HCT116 (cell line): ENCODE results near the gene CFAP119. TPM values are rescaled to one million over a fixed set of nuclear protein-coding genes. Genes with fewer than 3 reads are reported as not detected.

Source experiments
- ATAC-seq: fragments of 200-7000 bp; cut with Tn5 transposase; 2 replicates; pipeline ENCODE4 v1.9.1; 2020; ENCODE audit warnings: mild to moderate bottlenecking, moderate library complexity
- BruUV-seq: library from RNA; stranded (reverse); fragments of 400-500 nt; replicated peaks from 2 replicates; lab custom pipeline; 2021; lab: Mats Ljungman, UMichigan
- CTCF ChIA-PET: fragments of 300-600 bp; sonication (Branson Sonifier 250); formaldehyde crosslinking; loops from one replicate; lab custom pipeline; 2021; ENCODE audit warnings: antibody characterized with exemption; lab: Charles Lee
- POLR2A ChIA-PET: fragments of 300-600, 350-600 bp; sonication (Branson Sonifier 250); formaldehyde crosslinking; loops from one replicate; lab custom pipeline; 2021; ENCODE audit warnings: antibody characterized with exemption; lab: Charles Lee
- RAD21 ChIA-PET, 2 experiments: fragments of 300-600 bp; sonication (Branson Sonifier 250); formaldehyde crosslinking; loops; one replicate each; lab custom pipeline; 2023; ENCODE audit warnings: low total read pairs in 2 of 2; ENCODE audit not compliant: uncharacterized antibody in 2 of 2, unreplicated experiment in 2 of 2, low non-redundant PET in 1 of 2; lab: Charles Lee
- DNase-seq: peaks from one replicate; pipeline ENCODE4 v3.0.0-alpha.2; 2010; ENCODE audit warnings: low read depth, low spot score
- H2AFZ ChIP-seq: fragments of 200-600 bp; shearing (Covaris generic), sonication (generic); 2 replicates; pipeline ENCODE4 v1.6.1; 2017; ENCODE audit warnings: low read depth, mixed run types, mixed read lengths, antibody characterized with exemption, low read length; ENCODE audit not compliant: poor library complexity, severe bottlenecking
- H3K27ac ChIP-seq: 2 replicates; pipeline ENCODE4 v1.5.1; 2012; ENCODE audit warnings: low read depth, low read length
- H3K27me3 ChIP-seq: fragments of 200-600 bp; sonication (generic); 2 replicates; pipeline ENCODE4 v1.6.1; 2016; ENCODE audit warnings: mixed run types, low read length, mixed read lengths; ENCODE audit not compliant: insufficient read depth
- H3K36me3 ChIP-seq, 2 experiments: fragments of 200-500 bp in 1 of 2; fragments of 200-600 bp in 1 of 2; sonication (Bioruptor generic) in 1 of 2; sonication (generic) in 1 of 2; 2 replicates each; pipeline versions ENCODE4 v1.5.1 to v1.6.1; 2014 to 2016; ENCODE audit warnings: low read length in 2 of 2, inconsistent platforms in 1 of 2, mixed read lengths in 1 of 2, mixed run types in 1 of 2; ENCODE audit not compliant: insufficient read depth in 2 of 2, control insufficient read depth in 1 of 2
- H3K4me1 ChIP-seq, 2 experiments: fragments of 200-600 bp in 1 of 2; sonication (generic) in 1 of 2; 2 replicates each; pipeline versions ENCODE4 v1.5.1 to v1.6.1; 2012 to 2017; ENCODE audit warnings: low read length in 2 of 2, inconsistent platforms in 1 of 2, mild to moderate bottlenecking in 1 of 2, mixed read lengths in 1 of 2, mixed run types in 1 of 2, moderate library complexity in 1 of 2; ENCODE audit not compliant: insufficient read depth in 2 of 2, control insufficient read depth in 1 of 2
- H3K4me2 ChIP-seq: fragments of 200-600 bp; sonication (generic); 2 replicates; pipeline ENCODE4 v1.6.1; 2017; ENCODE audit warnings: mixed run types, low read length, mixed read lengths
- H3K4me3 ChIP-seq, 2 experiments: fragments of 200-600 bp in 1 of 2; sonication (generic) in 1 of 2; replicated peaks in 1 of 2; 2 replicates each; pipeline ENCODE4 v1.5.1; 2011 to 2016; ENCODE audit warnings: low read length in 2 of 2, control low read depth in 1 of 2, low read depth in 1 of 2, mild to moderate bottlenecking in 1 of 2, mixed read lengths in 1 of 2, mixed run types in 1 of 2
- H3K79me2 ChIP-seq: fragments of 200-600 bp; sonication (generic); 2 replicates; pipeline ENCODE4 v1.6.1; 2017; ENCODE audit warnings: mild to moderate bottlenecking, mixed run types, low read length, moderate library complexity, mixed read lengths; ENCODE audit not compliant: insufficient read depth
- H3K9ac ChIP-seq: fragments of 200-600 bp; sonication (generic); 2 replicates; pipeline ENCODE4 v1.6.1; 2016; ENCODE audit warnings: low read length, mixed read lengths
- H3K9me2 ChIP-seq: fragments of 200-600 bp; sonication (generic), shearing (Covaris generic); 2 replicates; pipeline ENCODE4 v1.6.1; 2017; ENCODE audit warnings: mixed run types, mild to moderate bottlenecking, moderate library complexity; ENCODE audit not compliant: insufficient read depth
- H3K9me3 ChIP-seq, 2 experiments: fragments of 200-500 bp in 1 of 2; fragments of 200-600 bp in 1 of 2; sonication (Bioruptor generic) in 1 of 2; sonication (generic) in 1 of 2; 2 replicates each; pipeline ENCODE4 v1.6.1; 2014 to 2017; ENCODE audit warnings: low read length in 2 of 2, mixed read lengths in 2 of 2, inconsistent platforms in 1 of 2, low read depth in 1 of 2, mild to moderate bottlenecking in 1 of 2, mixed run types in 1 of 2, moderate library complexity in 1 of 2; ENCODE audit not compliant: control insufficient read depth in 1 of 2, insufficient read depth in 1 of 2
- H4K20me1 ChIP-seq: fragments of 200-600 bp; sonication (generic), shearing (Covaris generic); 2 replicates; pipeline ENCODE4 v1.6.1; 2017; ENCODE audit warnings: mixed run types, mild to moderate bottlenecking, moderate library complexity; ENCODE audit not compliant: insufficient read depth
- ATF3 ChIP-seq: IDR thresholded peaks from 2 replicates; pipeline ENCODE4 v1.6.1; 2012
- EZH2phosphoT487 ChIP-seq: fragments of 200-600 bp; IDR thresholded peaks from 2 replicates; pipeline ENCODE4 v1.6.1; 2018; ENCODE audit warnings: antibody characterized with exemption, borderline replicate concordance
- FOSL1 ChIP-seq: IDR thresholded peaks from 2 replicates; pipeline ENCODE4 v1.6.1; 2012; ENCODE audit warnings: low read depth
- POLR2AphosphoS5 ChIP-seq: IDR thresholded peaks from 2 replicates; pipeline ENCODE4 v1.6.1; 2011; ENCODE audit warnings: mild to moderate bottlenecking, low read depth, low read length, moderate library complexity
- RAD21 ChIP-seq: IDR thresholded peaks from 2 replicates; pipeline ENCODE4 v1.6.1; 2012; ENCODE audit warnings: low read depth, mild to moderate bottlenecking
- REST ChIP-seq: IDR thresholded peaks from 2 replicates; pipeline ENCODE4 v1.6.1; 2012; ENCODE audit warnings: low read depth
- SRF ChIP-seq: IDR thresholded peaks from 2 replicates; pipeline ENCODE4 v1.6.1; 2012; ENCODE audit warnings: low read depth
- ZFX ChIP-seq: fragments of 450-650 bp; IDR thresholded peaks from 2 replicates; pipeline ENCODE4 v1.6.1; 2017
- intact Hi-C: fragments of 100-400 bp; cut with micrococcal nuclease; formaldehyde crosslinking; loops from 2 replicates; pipeline ENCODE4 v1.10.0; 2022
- total RNA-seq: library from RNA; stranded (reverse); gene quantifications from one replicate; pipeline ENCODE4 v1.2.1, GENCODE V29; 2021; ENCODE audit not compliant: unreplicated experiment

The CFAP119 gene
- total RNA-seq, 1 experiment from 2014 or later, result 12.6 TPM

- no peak overlapping the region for H3K27ac ChIP-seq
- POLR2A ChIA-PET, result no interaction called here
- intact Hi-C loops, result no loop called here
- H3K79me2 ChIP-seq, result peaks cover 3% of the 10 kb centered on the region; the same call in 1 of the 2 replicates
- no peak for TF ChIP-seq POLR2AphosphoS5
- TF ChIP-seq ATF3, result no peak
- no peak for TF ChIP-seq RAD21
- TF ChIP-seq FOSL1, result no peak
- no peak for TF ChIP-seq REST
- no peak for TF ChIP-seq ZFX
- no peak for TF ChIP-seq EZH2phosphoT487
- no peak for TF ChIP-seq SRF
- no peaks in the 10 kb centered on the region for H3K9me2 ChIP-seq
- no peak for ATAC-seq
- no peak overlapping the region for H3K4me3 ChIP-seq
- H3K9ac ChIP-seq, result no peak overlapping the region
- RAD21 ChIA-PET, result no interaction called here
- H3K9me3 ChIP-seq, result no peaks in the 10 kb centered on the region
- no peak for DNase-seq
- no peaks in the 10 kb centered on the region for H4K20me1 ChIP-seq
- peaks cover 5 to 10% of the 10 kb centered on the region in 2 experiments; a peak in 3 of 4 replicates for H3K36me3 ChIP-seq
- BruUV-seq, result no TSS peak
- peaks cover 8 to 12% of the 10 kb centered on the region in 2 experiments; a peak in 3 of 4 replicates for H3K4me1 ChIP-seq
- H3K4me2 ChIP-seq, result no peak overlapping the region
- no peak overlapping the region for H2AFZ ChIP-seq
- H3K27me3 ChIP-seq, result no peaks in the 10 kb centered on the region
- CTCF ChIA-PET, result no interaction called here
These were observed 5.1 kb downstream of the CFAP119 start for GRCh38 chr16:30756781-30757100.
